A673 (cell line): ENCODE data around the gene ZDHHC16. TPM values are rescaled to one million over a fixed set of nuclear protein-coding genes. Genes with fewer than 3 reads are reported as not detected.

Experiments
- BruUV-seq: library from RNA; stranded (reverse); fragments of 400-500 nt; replicated peaks from 2 replicates; lab custom pipeline; 2021; lab: Mats Ljungman, UMichigan
- CTCF ChIA-PET: fragments of 300-600 bp; sonication (Branson Sonifier 250); formaldehyde crosslinking; loops from one replicate; lab custom pipeline; 2022; ENCODE audit warnings: antibody characterized with exemption; lab: Charles Lee
- POLR2A ChIA-PET: fragments of 300-600 bp; sonication (Branson Sonifier 250); formaldehyde crosslinking; loops from one replicate; lab custom pipeline; 2022; ENCODE audit warnings: antibody characterized with exemption; ENCODE audit not compliant: low non-redundant PET; lab: Charles Lee
- DNase-seq: peaks from one replicate; pipeline ENCODE4 v3.0.0-alpha.2; 2015; ENCODE audit warnings: low spot score
- H3K27ac ChIP-seq: fragments of 200-600 bp; sonication (generic); 2 replicates; pipeline ENCODE4 v1.5.1; 2016; ENCODE audit warnings: mixed run types, low read depth, mild to moderate bottlenecking, mixed read lengths, antibody characterized with exemption, low read length; ENCODE audit not compliant: poor library complexity, severe bottlenecking
- H3K27me3 ChIP-seq: fragments of 200-600 bp; sonication (generic); replicated peaks from 2 replicates; pipeline ENCODE4 v1.6.1; 2017; ENCODE audit warnings: mixed run types, low read depth, mild to moderate bottlenecking, mixed read lengths, antibody characterized with exemption, low read length; ENCODE audit not compliant: insufficient read depth, poor library complexity
- H3K36me3 ChIP-seq: fragments of 200-600 bp; sonication (generic); 2 replicates; pipeline ENCODE4 v1.6.1; 2016; ENCODE audit warnings: mixed run types, mild to moderate bottlenecking, mixed read lengths, antibody characterized with exemption, low read length; ENCODE audit not compliant: insufficient read depth, poor library complexity, severe bottlenecking
- H3K4me1 ChIP-seq: fragments of 200-600 bp; sonication (generic); 2 replicates; pipeline ENCODE4 v1.6.1; 2017; ENCODE audit warnings: mixed run types, mild to moderate bottlenecking, mixed read lengths, antibody characterized with exemption, low read length; ENCODE audit not compliant: insufficient read depth, poor library complexity, severe bottlenecking
- H3K4me3 ChIP-seq: fragments of 200-600 bp; sonication (generic); 2 replicates; pipeline ENCODE4 v1.5.1; 2016; ENCODE audit warnings: low read depth, mixed run types, mild to moderate bottlenecking, mixed read lengths, low read length; ENCODE audit not compliant: poor library complexity, severe bottlenecking
- H3K9me3 ChIP-seq: fragments of 200-600 bp; sonication (generic); 2 replicates; pipeline ENCODE4 v1.6.1; 2016; ENCODE audit warnings: mixed run types, low read depth, mild to moderate bottlenecking, mixed read lengths, antibody characterized with exemption, low read length; ENCODE audit not compliant: poor library complexity, severe bottlenecking
- CTCF ChIP-seq: fragments of 300-800, 200-600 bp; sonication (generic); conservative IDR thresholded peaks from 2 replicates; pipeline ENCODE4 v1.5.1; 2017; ENCODE audit warnings: low read depth, mild to moderate bottlenecking, antibody characterized with exemption, low read length, moderate library complexity, mixed read lengths
- EZH2 ChIP-seq: fragments of 200-600 bp; sonication (generic); IDR thresholded peaks from 2 replicates; pipeline ENCODE4 v1.6.1; 2017; ENCODE audit warnings: borderline replicate concordance, low read depth, mild to moderate bottlenecking, mixed read lengths, antibody characterized with exemption, low read length; ENCODE audit not compliant: poor library complexity, severe bottlenecking
- intact Hi-C: fragments of 100-400 bp; cut with micrococcal nuclease; formaldehyde crosslinking; loops from one replicate; pipeline ENCODE4 v1.10.0; 2022; ENCODE audit not compliant: unreplicated experiment
- total RNA-seq: library from RNA; stranded (reverse); gene quantifications from 2 replicates; pipeline ENCODE4 v1.2.3, GENCODE V29; 2021

The ZDHHC16 gene
- total RNA-seq, 1 experiment from 2014 or later, result 49.2 TPM

DNA sequence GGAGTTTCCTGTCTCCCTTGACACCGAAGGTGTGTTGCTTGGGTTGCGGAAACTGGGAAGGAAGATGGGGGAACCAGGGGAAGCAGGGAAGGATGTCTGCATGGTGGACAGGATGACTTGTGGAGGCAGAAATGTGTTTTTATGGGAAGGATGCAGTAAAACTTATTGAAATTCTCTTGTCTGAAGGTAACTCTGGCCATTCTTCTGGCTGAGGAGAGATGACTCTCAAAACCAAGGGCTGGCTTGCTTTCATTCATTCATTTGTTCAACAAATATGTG lies 54.3 kb downstream of the ZDHHC16 start:
- intact Hi-C loops, result no loop called here

DNA sequence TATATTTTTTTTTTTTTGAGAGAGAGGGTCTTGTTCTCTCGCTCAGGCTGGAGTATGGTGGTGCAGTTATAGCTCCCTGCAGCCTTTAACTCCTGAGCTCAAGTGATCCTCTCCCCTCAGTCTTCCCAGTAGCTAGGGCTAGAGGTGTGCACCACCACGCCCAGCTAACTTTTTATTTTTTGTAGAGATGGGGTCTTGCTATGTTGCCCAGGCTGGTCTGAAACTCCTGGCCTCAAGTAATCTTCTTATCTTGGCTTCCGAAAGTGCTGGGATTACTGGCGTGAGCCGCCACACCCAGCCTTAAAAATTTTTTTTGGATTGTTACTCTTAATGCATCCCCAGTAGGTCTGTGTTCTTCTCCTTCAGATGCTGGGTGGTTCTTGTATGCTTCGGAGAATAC lies 56.9 kb downstream of the ZDHHC16 start:
- no peaks in the 10 kb centered on the region for H3K9me3 ChIP-seq
- peaks cover 27% of the 10 kb centered on the region for H3K27me3 ChIP-seq
- no peak overlapping the region for H3K4me3 ChIP-seq
- POLR2A ChIA-PET, result no interaction called here
- no TSS peak for BruUV-seq
- no peak overlapping the region for H3K27ac ChIP-seq
- no peak for DNase-seq
- H3K36me3 ChIP-seq, result no peaks in the 10 kb centered on the region
- CTCF ChIA-PET, result no interaction called here
- intact Hi-C loops, result no loop called here
- H3K4me1 ChIP-seq, result peaks cover 7% of the 10 kb centered on the region
- no peak for TF ChIP-seq EZH2
- no peak for TF ChIP-seq CTCF

More for the DNA sequence above, 54.3 kb downstream of the ZDHHC16 start:
- DNase-seq, result no peak
- TF ChIP-seq CTCF, result no peak
- TF ChIP-seq EZH2, result no peak
- Histone ChIP-seq H3K4me1 (peaks cover 13% of the 10 kb centered on the region), H3K27me3 (peaks cover 27% of the 10 kb centered on the region), H3K36me3 (no peaks in the 10 kb centered on the region), H3K27ac (no peak overlapping the region), H3K4me3 (no peak overlapping the region), H3K9me3 (no peaks in the 10 kb centered on the region)
- CTCF ChIA-PET, result no interaction called here
- POLR2A ChIA-PET, result interaction anchor here (0.5 to 0.6 kb wide), 2 partner anchors 10 to 201 kb away, joined by 3 read pairs; no protein-coding TSS in a partner anchor
- BruUV-seq, result no TSS peak

- intact Hi-C loops, result no loop called here
- DNase-seq, result no peak
- ChIA-PET CTCF (no interaction called here), POLR2A (no interaction called here)
- no TSS peak for BruUV-seq
- Histone ChIP-seq H3K36me3 (no peaks in the 10 kb centered on the region), H3K9me3 (no peaks in the 10 kb centered on the region), H3K27ac (no peak overlapping the region), H3K4me3 (no peak overlapping the region), H3K27me3 (peaks cover 27% of the 10 kb centered on the region), H3K4me1 (peaks cover 7% of the 10 kb centered on the region)
- TF ChIP-seq CTCF (no peak), EZH2 (no peak)
Observed at GRCh38 chr10:97503406-97503805, 57.4 kb downstream of the ZDHHC16 start.
